OCI-LY1 (cell line): ENCODE measurements around the gene CC2D2B.
"Not testable (repeated sequence)": the region's sequence is repeated elsewhere in the genome, so short reads cannot be mapped to it uniquely, and the experiment has no call there.

Experiments
- H2AFZ ChIP-seq: fragments of 200-600 bp; sonication (generic), shearing (Covaris generic); 2 replicates; pipeline ENCODE4 v1.6.0; 2014; ENCODE audit warnings: antibody characterized with exemption, mild to moderate bottlenecking, low read length
- H3F3A ChIP-seq: fragments of 200-600 bp; sonication (generic), shearing (Covaris generic); 2 replicates; pipeline ENCODE4 v1.6.0; 2014; ENCODE audit warnings: mild to moderate bottlenecking, antibody characterized with exemption, low read length, moderate library complexity; ENCODE audit not compliant: insufficient read depth
- H3K27ac ChIP-seq: fragments of 200-600 bp; sonication (generic); 2 replicates; pipeline ENCODE4 v1.5.1; 2014; ENCODE audit warnings: low read length, mixed run types, mild to moderate bottlenecking, low read depth; ENCODE audit not compliant: poor library complexity, severe bottlenecking
- H3K27me3 ChIP-seq: fragments of 200-600 bp; sonication (generic); 2 replicates; pipeline ENCODE4 v1.6.0; 2014; ENCODE audit warnings: antibody characterized with exemption, mild to moderate bottlenecking, low read length, moderate library complexity; ENCODE audit not compliant: insufficient read depth
- H3K36me3 ChIP-seq: fragments of 200-600 bp; sonication (generic); 2 replicates; pipeline ENCODE4 v1.6.1; 2014; ENCODE audit warnings: mild to moderate bottlenecking, antibody characterized with exemption, low read length, moderate library complexity, mixed read lengths; ENCODE audit not compliant: insufficient read depth
- H3K4me1 ChIP-seq: fragments of 200-600 bp; sonication (generic); 2 replicates; pipeline ENCODE4 v1.5.1; 2014; ENCODE audit warnings: mild to moderate bottlenecking, low read length, moderate library complexity; ENCODE audit not compliant: insufficient read depth, severe bottlenecking
- H3K4me2 ChIP-seq: fragments of 200-600 bp; sonication (generic), shearing (Covaris generic); 2 replicates; pipeline ENCODE4 v1.6.1; 2014; ENCODE audit warnings: low read length
- H3K4me3 ChIP-seq: fragments of 200-600 bp; sonication (generic); 2 replicates; pipeline ENCODE4 v1.5.1; 2014; ENCODE audit warnings: low read length, low read depth, mild to moderate bottlenecking, mixed read lengths; ENCODE audit not compliant: poor library complexity, severe bottlenecking
- H3K79me2 ChIP-seq: fragments of 200-600 bp; shearing (Covaris generic); 2 replicates; pipeline ENCODE4 v1.6.1; 2016; ENCODE audit warnings: mixed run types, low read length, mixed read lengths; ENCODE audit not compliant: insufficient read depth
- H3K9ac ChIP-seq: fragments of 200-600 bp; sonication (generic), shearing (Covaris generic); 2 replicates; pipeline ENCODE4 v1.6.1; 2014; ENCODE audit warnings: mild to moderate bottlenecking, low read length, mixed read lengths
- H3K9me2 ChIP-seq: fragments of 200-600 bp; sonication (generic), shearing (Covaris generic); 2 replicates; pipeline ENCODE4 v1.6.1; 2014; ENCODE audit warnings: low read depth, mild to moderate bottlenecking, low read length, mixed read lengths
- H3K9me3 ChIP-seq: fragments of 200-600 bp; shearing (Covaris generic); 2 replicates; pipeline ENCODE4 v1.6.1; 2014; ENCODE audit warnings: low read length, mixed read lengths
- H4K20me1 ChIP-seq: fragments of 200-600 bp; sonication (generic), shearing (Covaris generic); 2 replicates; pipeline ENCODE4 v1.6.0; 2016; ENCODE audit warnings: mild to moderate bottlenecking, low read length; ENCODE audit not compliant: insufficient read depth
- EZH2 ChIP-seq: fragments of 200-600 bp; sonication (generic), shearing (Covaris generic); IDR thresholded peaks from 2 replicates; pipeline ENCODE4 v1.8.0; 2017; ENCODE audit warnings: borderline replicate concordance, mixed run types, mild to moderate bottlenecking, antibody characterized with exemption, low read length, moderate library complexity, mixed read lengths
- TF ChIP-seq, protein P1 (sequence below): fragments of 200-600 bp; sonication (generic), shearing (Covaris generic); IDR thresholded peaks from 2 replicates; pipeline ENCODE4 v1.5.1; 2017; ENCODE audit warnings: mild to moderate bottlenecking, antibody characterized with exemption, low read length, moderate library complexity, mixed read lengths

CC2D2B gene

DNA sequence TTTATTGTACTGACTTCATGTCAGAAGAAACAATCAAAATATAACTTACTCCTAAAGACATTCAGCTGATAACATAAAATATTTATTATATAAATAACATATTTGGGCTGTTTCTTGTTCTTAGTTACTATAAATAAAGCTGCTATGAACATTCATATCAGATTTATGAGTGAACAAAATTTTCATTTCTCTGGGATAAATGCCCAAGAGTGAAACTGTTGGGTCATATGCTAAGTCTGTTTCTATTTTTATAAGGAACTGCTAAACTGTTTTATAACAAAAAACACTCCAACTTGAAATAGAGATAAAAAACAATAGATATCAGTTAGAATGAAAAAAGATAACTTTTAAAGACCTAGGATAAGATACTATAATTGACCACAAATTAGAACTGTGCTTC, 26.5 kb upstream of the CC2D2B start:
- H3K9ac ChIP-seq: no peak overlapping the region

DNA sequence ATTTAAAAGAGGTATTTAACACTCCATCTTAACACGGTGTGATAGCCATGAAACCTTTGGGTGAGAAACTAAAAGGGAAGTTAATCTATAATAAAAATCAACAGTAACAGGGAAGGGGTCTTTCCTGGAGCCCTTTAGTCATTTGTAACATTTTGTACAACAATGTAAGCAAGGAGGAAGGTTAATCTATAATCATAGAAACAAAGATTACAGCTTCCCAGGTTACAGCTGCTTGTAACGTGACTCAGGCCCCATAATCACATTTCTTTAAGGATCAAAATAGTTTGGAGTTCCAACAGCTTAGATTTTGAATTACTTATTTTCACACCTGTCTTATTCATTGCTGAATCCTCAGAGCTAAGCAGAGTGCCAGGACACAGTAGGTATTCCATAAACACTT, 17.9 kb upstream of the CC2D2B start:
- no peak for TF ChIP-seq EZH2
- Histone ChIP-seq H3K36me3 (no peaks in the 10 kb centered on the region), H3K4me3 (no peak overlapping the region), H3K9me3 (no peaks in the 10 kb centered on the region), H3K9me2 (no peaks in the 10 kb centered on the region), H3F3A (no peaks in the 10 kb centered on the region), H4K20me1 (no peaks in the 10 kb centered on the region), H3K27ac (no peak overlapping the region), H3K79me2 (no peaks in the 10 kb centered on the region), H2AFZ (no peak overlapping the region), H3K27me3 (no peaks in the 10 kb centered on the region), H3K9ac (no peak overlapping the region), H3K4me2 (no peak overlapping the region), H3K4me1 (no peaks in the 10 kb centered on the region)

More for the DNA sequence above, 26.5 kb upstream of the CC2D2B start:
- H3K4me3 ChIP-seq: no peak overlapping the region
- H3K4me2 ChIP-seq: no peak overlapping the region
- TF ChIP-seq, protein P1, sequence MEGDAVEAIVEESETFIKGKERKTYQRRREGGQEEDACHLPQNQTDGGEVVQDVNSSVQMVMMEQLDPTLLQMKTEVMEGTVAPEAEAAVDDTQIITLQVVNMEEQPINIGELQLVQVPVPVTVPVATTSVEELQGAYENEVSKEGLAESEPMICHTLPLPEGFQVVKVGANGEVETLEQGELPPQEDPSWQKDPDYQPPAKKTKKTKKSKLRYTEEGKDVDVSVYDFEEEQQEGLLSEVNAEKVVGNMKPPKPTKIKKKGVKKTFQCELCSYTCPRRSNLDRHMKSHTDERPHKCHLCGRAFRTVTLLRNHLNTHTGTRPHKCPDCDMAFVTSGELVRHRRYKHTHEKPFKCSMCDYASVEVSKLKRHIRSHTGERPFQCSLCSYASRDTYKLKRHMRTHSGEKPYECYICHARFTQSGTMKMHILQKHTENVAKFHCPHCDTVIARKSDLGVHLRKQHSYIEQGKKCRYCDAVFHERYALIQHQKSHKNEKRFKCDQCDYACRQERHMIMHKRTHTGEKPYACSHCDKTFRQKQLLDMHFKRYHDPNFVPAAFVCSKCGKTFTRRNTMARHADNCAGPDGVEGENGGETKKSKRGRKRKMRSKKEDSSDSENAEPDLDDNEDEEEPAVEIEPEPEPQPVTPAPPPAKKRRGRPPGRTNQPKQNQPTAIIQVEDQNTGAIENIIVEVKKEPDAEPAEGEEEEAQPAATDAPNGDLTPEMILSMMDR: no peak
- TF ChIP-seq EZH2: no peak
- no peaks in the 10 kb centered on the region for H4K20me1 ChIP-seq
- H3F3A ChIP-seq: no peaks in the 10 kb centered on the region
- H3K27ac ChIP-seq: no peak overlapping the region
- no peaks in the 10 kb centered on the region for H3K79me2 ChIP-seq
- no peaks in the 10 kb centered on the region for H3K9me2 ChIP-seq
- H3K36me3 ChIP-seq: peaks cover 1% of the 10 kb centered on the region; the same call in 1 of the 2 replicates
- H2AFZ ChIP-seq: no peak overlapping the region
- H3K4me1 ChIP-seq: no peaks in the 10 kb centered on the region
- H3K9me3 ChIP-seq: no peaks in the 10 kb centered on the region
- H3K27me3 ChIP-seq: no peaks in the 10 kb centered on the region

DNA sequence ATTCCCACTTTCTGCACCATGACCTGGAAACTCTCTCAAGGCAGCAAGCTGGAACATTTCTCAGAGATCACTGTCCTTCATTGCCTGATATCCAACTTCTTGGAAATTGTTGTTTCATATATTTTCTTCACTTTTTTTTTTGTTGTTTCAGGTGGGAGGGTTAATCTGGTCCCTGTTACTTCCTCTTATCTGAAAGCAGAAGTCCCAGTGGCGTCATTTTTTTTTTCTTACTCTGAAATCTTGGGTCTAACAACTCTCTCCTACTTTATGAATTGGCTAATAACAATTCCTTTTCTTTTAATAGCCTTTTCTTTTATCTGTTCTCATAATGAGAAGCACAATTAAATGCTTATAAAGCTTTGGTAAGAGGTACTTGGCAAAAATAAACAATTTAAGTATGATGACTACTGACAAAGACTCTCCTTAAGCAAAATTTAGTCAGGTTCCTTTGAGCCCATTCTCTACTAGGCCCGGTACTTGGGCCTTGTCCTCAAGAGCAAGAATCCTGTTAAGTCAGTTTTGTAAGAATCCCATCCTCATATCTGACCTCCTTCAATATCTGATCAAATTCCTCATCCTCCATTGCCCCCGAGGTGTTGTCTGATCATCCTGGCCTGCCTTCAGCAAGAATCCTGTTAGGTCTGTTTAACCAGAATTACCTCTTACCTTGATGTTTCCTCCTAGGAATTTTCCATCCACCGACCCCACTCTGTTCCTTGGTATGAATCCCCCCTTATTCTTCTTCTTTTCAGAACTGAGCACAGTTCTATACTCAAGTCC, 11.5 kb upstream of the CC2D2B start:
- peaks cover 7% of the 10 kb centered on the region for H3K4me1 ChIP-seq
- no peak overlapping the region for H2AFZ ChIP-seq
- H3K9me3 ChIP-seq: no peaks in the 10 kb centered on the region
- H3K9me2 ChIP-seq: no peaks in the 10 kb centered on the region
- no peak overlapping the region for H3K4me2 ChIP-seq
- no peak overlapping the region for H3K27ac ChIP-seq
- H3K36me3 ChIP-seq: peaks cover 16% of the 10 kb centered on the region; the same call in 1 of the 2 replicates
- no peaks in the 10 kb centered on the region for H3F3A ChIP-seq
- no peaks in the 10 kb centered on the region for H3K79me2 ChIP-seq
- no peak for TF ChIP-seq EZH2
- TF ChIP-seq, protein P1: no peak
- H4K20me1 ChIP-seq: no peaks in the 10 kb centered on the region
- no peak overlapping the region for H3K9ac ChIP-seq
- no peak overlapping the region for H3K4me3 ChIP-seq
- H3K27me3 ChIP-seq: no peaks in the 10 kb centered on the region

DNA sequence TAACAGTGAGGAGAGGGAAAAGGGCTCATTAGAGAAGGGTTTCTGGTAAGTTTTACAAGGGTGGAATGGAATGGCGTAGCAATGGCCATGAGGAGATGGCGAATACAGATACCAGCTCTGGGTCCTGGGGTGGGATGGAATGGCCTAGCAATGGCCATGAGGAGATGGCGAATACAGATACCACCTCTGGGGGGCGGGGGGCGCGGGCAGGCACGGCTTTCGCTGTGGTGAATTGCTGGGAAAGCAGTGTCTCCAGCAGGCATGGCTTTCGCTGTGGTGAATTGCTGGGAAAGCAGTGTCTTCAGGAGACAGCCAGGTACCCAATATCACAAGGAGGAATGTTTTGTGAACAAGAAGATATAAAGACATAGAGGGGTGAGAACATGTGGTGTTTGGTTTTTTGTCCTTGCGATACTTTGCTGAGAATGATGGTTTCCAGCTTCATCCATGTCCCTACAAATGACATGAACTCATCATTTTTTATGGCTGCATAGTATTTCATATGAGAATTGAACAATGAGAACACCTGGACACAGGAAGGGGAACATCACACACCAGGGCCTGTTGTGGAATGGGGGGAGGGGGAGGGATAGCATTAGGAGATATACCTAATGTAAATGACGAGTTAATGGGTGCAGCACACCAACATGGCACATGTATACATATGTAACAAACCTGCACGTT, 1.7 kb upstream of the CC2D2B start:
- not testable (repeated sequence) for H3F3A ChIP-seq, H3K27ac ChIP-seq, H3K4me2 ChIP-seq, H3K4me3 ChIP-seq, H3K36me3 ChIP-seq, H3K9me3 ChIP-seq, H3K79me2 ChIP-seq, H2AFZ ChIP-seq, H3K9ac ChIP-seq, H3K9me2 ChIP-seq, H3K27me3 ChIP-seq, H4K20me1 ChIP-seq, H3K4me1 ChIP-seq
